IPS-18c (cell line): ENCODE data around the gene SMYD3.
"Not testable (repeated sequence)": the region's sequence is repeated elsewhere in the genome, so short reads cannot be mapped to it uniquely, and the experiment has no call there.

Source experiments
- H3K4me3 ChIP-seq: 2 replicates; pipeline ENCODE4 v1.7.0; 2013; ENCODE audit warnings: low read depth, mild to moderate bottlenecking, low read length, moderate library complexity; ENCODE audit not compliant: insufficient read depth
- H3K9me3 ChIP-seq: one replicate; pipeline ENCODE4 v1.6.1; 2013; ENCODE audit warnings: mild to moderate bottlenecking, low read length, moderate library complexity; ENCODE audit not compliant: control insufficient read depth, insufficient read depth

Gene SMYD3

DNA sequence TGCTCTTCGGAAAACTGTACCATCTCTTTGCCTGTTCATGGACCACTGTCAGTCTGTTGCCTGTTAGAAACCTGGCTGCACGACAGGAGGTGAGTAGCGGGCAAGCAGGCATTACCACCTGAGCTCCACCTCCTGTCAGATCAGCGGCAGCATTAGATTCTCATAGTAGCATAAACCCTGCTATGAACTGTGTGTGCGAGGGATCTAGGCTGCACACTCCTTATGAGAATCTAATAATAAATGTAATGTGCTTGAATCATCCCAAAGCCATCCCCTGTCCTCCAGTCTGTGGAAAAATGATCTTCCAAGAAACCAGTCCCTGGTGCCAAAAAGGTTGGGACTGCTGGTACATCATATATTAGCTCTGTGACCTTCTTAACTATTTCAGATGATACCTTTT lies 110.0 kb downstream of the SMYD3 start:
- Histone ChIP-seq H3K9me3 (no peaks in the 10 kb centered on the region), H3K4me3 (no peak overlapping the region)

DNA sequence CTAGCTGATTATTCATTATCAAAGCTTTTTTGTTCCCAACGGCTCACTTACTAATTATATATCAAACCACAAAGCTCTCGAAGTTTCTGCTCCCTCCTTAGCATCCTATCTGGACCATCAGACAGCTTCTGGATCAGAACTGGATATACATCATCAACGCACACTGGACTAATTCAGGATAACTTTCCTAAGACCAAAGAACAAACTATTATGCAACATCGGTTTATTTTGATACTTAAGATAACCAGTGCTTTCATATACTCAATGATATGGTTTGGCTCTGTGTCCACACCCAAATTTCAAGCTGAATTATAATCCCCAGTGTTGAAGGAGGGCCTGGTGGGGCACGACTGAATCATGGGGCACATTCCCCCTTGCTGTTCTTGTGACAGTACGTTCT lies 110.8 kb downstream of the SMYD3 start:
- Histone ChIP-seq H3K4me3 (no peak overlapping the region), H3K9me3 (no peaks in the 10 kb centered on the region)

DNA sequence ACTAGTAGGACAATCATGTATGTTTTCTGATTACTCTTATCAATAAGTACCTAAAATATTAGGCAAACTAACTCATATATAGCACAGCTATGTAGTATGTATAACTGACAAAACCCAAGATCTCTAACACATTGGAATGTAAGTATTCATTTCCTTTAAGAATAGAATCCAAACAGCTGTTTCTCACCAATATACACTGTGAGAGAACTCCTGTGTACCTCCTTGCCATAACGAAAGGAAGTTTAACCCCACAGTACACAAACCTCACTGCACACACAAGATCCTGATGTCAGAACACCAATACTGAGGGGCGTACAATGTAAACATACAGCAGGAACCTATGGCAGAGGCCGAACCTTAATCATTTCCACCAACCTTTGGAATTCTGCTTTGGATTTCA lies 113.0 kb downstream of the SMYD3 start:
- no peaks in the 10 kb centered on the region for H3K9me3 ChIP-seq

DNA sequence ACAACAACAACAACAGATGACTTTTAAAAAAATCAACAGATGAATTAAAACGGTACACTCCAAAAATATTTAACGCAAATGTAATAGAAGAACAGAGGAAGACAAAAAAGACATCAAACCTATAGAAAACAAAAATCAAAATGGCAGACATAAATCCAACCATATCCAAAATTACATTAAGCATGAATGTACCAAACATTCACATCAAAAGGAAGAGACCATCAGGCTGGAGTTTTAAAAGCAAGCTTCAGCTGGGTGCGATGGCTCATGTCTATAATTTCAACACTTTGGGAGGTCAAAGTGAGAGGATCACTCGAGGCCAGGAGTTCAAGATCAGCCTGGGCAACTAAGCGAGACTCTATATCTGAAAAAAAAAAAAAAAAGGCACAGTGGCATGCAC lies 116.2 kb downstream of the SMYD3 start:
- Histone ChIP-seq H3K4me3 (no peak overlapping the region), H3K9me3 (no peaks in the 10 kb centered on the region)

More for the DNA sequence above, 113.0 kb downstream of the SMYD3 start:
- no peak overlapping the region for H3K4me3 ChIP-seq

DNA sequence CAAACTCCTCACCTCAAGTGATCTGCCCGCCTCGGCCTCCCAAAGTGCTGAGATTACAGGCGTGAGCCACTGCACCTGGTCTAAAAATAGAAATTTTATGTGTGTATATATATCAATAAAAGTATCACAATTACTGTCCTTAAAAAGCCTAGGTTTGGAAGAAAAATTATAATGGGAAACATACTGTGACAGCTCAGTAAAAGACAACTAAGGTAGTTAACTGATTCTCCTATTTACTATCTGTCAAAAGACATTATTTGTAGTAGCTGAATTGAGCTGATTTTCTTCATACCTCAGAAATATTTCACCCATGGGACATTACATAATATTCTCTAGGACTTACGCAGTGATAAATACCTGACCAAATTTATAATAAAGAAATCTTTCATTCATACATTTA lies 122.5 kb downstream of the SMYD3 start:
- no peaks in the 10 kb centered on the region for H3K9me3 ChIP-seq
- no peak overlapping the region for H3K4me3 ChIP-seq

DNA sequence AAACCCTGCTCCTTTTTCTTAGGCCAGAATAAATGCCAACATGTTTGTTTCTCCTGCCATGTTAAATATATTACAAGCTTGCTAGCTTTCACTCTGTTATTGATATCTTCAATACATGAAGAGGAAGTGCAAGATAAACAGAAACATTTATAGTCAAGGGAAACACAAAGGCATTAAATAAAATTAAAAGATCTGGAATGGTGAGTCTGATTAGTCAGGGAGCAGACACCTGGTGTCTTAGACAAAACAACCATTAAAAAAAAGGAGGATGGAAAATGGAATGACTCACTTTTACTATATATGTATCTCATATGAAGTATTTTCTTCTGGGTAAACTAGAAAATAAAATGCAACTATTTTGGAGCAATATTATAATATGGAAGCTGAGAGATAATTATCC lies 123.3 kb downstream of the SMYD3 start:
- Histone ChIP-seq H3K4me3 (no peak overlapping the region), H3K9me3 (no peaks in the 10 kb centered on the region)

DNA sequence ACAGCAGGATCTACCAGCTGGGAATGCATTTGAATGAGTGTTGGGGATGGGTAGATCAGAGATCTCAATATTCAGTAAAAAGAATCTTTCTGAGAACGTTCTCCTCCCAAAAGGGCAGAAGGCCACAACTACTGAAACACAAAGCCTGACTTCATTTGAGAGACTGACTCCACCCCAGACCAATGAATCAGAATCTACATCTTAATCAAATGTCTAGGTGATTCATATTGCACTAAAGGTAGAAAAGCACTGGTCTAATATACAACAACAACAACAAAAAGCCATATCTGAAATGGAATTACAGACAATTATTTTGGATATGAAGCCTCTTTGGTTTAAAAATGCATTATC lies 123.9 kb downstream of the SMYD3 start:
- Histone ChIP-seq H3K9me3 (no peaks in the 10 kb centered on the region), H3K4me3 (no peak overlapping the region)

DNA sequence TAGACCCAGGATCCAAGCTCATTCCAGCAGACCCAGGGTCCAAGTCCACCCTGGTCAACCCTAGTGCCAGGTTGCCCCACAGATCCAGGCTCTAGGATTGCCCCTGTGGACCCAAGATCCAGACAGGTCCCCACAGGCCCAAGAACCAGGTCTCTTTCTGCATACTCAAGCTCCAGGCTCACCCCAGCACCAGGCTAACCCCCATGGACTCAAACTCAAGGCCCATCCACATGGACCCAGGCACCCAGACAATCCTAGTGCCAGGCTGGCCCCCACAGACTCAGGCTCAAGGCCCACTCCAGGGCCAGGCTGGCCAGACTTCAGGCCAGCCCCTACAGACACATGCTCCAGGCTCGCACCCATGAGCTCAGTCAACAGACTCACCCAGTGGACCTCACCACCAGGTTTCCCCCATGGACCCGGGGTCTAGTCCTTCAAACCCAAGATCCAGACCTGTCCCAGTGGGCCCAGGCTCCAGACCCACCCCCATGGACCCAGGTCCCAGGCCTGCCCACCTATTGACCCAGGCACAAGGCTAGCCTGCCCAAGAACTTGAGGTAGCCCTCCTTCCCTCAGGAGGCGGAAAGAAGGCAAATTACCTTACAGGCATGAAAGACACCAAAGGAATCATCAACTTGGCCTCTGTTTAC lies 124.4 kb downstream of the SMYD3 start:
- H3K9me3 ChIP-seq = no peaks in the 10 kb centered on the region

DNA sequence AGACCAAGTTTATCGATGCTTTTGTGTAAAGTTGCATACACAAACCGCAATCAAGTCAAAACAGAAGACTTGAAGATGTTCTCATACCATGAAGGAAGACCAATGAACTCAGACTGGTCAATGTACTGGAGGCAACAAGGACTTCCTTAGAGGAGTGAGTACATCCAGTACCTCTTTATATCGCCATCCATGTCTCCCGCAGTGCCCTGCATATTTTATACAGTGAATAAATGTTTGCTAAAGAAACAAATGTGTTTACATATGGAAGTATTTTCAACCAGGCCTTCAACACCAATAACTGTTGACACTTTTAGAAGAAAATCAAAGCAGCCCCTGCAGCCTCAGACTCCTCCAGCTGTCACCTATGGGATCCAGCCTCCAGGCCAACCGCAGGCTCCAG lies 125.6 kb downstream of the SMYD3 start:
- H3K4me3 ChIP-seq = no peak overlapping the region
- H3K9me3 ChIP-seq = no peaks in the 10 kb centered on the region

More for the DNA sequence above, 124.4 kb downstream of the SMYD3 start:
- no peak overlapping the region; the same call in 1 of the 2 replicates for H3K4me3 ChIP-seq

DNA sequence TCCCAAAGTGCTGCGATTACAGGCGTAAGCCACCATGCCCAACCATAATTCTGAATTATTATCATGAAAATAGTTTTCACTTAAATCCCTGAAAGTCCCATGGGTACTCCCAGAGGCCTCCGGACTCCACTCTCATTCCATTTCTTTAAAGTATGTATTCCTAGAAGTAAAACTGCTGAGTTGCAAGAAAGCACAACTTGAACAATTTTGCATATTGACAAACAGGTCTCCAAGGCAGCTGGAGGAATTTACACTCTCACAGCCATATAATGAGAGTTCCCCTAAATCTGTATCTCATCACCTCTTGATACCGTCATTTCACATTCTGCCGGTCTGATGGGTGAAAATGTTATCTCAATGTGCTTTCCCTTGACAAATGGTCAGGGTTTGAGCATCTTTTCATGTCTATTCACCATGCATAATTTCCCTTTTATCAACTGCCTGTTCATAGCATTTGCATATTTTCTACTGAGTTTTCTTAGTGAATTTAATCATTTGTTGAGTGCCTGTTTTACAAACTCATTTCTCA lies 129.4 kb downstream of the SMYD3 start:
- Histone ChIP-seq H3K9me3 (no peaks in the 10 kb centered on the region), H3K4me3 (no peak overlapping the region)

DNA sequence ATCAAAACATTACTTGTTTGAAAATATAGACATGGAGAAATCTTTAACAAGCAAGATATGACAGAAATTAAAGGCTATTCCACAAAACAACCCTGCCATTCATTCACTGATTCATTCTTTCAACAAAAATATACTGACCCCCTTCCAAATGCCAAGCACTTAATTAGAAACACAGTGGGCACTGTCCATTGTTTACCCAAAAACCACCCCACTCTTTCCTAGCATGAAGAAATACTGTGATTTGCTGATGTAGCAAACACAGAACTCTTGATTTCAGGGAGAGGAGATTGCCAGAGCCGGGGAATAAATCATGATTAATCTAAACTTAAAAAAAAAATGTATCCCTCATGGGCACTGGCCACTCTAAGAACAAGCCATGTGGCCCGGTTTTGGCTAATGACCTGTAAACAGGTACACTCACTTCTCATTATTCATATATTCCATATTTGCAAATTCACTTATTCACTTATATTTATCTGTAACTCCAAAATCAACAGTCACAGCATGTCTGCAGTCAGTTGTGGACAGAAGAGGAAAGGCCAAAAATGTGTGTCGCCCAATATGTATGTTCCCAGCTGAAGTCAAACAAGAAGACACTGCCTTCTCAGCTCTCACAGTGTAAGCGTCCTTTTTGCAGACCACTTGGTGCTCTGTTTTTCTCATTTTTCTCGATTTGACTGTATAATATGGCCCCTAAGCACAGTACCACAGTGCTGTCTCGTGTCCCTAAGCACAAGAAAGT lies 133.1 kb downstream of the SMYD3 start:
- Histone ChIP-seq H3K9me3 (no peaks in the 10 kb centered on the region), H3K4me3 (no peak overlapping the region)

DNA sequence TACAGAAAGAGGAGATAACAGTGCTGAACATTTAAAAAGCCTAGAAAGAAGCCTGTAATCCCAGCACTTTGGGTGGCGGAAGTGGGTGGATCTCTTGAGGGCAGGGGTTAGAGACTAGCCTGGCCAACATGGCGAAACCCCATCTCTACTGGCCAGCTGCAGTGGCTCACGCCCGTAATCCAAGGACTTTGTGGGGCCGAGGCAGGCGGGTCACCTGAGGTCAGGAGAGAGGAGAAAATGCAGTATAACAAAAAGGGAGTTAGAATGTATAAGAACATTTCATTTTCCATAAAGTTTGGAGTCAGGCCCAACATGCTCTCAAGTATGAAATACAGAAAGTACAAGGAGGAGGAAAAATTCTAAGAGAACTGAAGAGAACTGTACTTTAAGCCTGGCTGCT lies 134.5 kb downstream of the SMYD3 start:
- Histone ChIP-seq H3K9me3 (no peaks in the 10 kb centered on the region), H3K4me3 (no peak overlapping the region)

DNA sequence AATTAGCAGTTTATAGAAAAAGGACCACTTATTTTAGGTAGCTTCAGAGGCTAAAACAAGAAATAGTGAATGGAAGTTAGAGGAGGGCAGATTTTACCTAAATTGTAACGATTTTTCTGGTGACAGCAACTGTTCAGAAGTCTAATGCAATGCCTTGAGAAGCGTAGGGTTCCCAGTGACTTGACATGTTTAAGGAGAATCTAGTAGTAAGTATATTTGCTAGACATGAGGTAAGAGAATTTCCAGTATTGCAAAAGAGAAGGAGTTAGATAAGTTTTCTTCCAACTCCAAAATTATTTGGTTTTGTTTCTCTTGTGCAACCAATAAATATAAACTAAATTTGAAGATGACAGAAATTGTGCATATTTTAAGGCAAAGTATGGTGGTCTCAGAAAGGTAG lies 140.0 kb downstream of the SMYD3 start:
- Histone ChIP-seq H3K4me3 (no peak overlapping the region), H3K9me3 (no peaks in the 10 kb centered on the region)

DNA sequence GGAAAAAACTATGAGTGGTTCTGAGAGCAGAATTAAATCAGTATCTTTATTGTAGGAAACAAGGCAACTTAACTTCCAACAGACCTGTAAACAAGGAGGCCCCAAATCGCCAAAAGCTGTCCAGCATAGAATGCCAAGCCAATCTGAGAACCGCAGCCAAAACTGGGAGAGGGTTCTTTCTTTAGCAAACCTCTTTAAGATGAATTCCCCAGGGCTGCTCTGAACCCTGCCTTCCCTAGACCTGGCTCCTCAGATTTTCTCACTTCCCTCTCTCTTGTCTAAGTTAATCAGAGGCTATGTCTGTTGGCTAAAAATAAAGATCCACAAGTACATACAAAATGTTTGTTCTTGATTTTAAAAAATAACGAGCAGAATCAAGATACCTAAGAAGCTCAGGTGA lies 141.4 kb downstream of the SMYD3 start:
- no peaks in the 10 kb centered on the region for H3K9me3 ChIP-seq
- no peak overlapping the region for H3K4me3 ChIP-seq

DNA sequence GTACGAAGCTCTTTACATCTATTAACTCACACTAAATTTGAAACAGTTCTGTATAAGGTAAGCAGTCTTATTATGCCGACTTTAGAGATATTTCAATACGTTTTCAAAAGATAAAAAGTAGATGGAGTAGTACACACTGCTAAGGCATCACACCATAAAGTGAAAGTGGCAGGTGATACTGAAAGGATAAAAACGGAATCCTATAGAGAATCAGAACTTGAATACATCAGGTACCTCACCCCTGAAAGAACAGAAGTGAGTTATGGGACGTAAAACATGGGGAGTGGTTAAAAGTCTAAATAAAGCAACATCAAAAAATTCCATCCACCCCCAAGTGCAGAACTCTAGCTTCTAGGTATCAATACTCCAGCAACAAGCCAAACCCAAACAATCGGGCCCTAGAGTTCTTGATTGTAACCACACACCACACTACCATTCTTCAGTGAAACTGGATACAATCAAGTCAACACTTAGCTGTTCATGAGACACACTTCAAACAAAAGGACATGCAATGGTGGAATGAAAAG lies 142.6 kb downstream of the SMYD3 start:
- Histone ChIP-seq H3K4me3 (no peak overlapping the region), H3K9me3 (no peaks in the 10 kb centered on the region)

DNA sequence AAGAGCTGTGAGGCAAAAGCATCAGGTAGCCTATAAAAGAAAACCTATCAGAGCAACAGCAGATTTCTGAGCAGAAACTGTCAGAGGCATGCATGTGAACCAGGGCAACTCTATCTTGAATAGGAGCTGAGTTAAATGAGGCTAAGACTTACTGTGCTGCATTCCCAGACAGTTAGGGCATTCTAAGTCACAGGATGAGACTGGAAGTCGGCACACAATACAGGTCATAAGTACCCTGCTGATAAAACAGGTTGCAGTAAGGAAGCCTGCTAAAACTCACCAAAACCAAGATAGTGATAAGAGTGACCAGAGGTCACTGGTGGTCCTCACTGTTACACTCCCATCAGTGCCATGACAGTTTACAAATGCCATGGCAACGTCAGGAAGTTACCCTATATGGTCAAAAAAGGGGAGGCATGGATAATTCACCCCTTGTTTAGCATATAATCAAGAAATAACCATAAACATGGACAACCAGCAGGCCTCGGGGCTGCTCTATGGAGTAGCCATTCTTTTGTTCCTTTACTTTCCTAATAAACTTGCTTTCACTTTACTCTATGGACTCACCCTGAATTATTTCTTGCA lies 150.0 kb downstream of the SMYD3 start:
- H3K4me3 ChIP-seq, H3K9me3 ChIP-seq: not testable (repeated sequence)

DNA sequence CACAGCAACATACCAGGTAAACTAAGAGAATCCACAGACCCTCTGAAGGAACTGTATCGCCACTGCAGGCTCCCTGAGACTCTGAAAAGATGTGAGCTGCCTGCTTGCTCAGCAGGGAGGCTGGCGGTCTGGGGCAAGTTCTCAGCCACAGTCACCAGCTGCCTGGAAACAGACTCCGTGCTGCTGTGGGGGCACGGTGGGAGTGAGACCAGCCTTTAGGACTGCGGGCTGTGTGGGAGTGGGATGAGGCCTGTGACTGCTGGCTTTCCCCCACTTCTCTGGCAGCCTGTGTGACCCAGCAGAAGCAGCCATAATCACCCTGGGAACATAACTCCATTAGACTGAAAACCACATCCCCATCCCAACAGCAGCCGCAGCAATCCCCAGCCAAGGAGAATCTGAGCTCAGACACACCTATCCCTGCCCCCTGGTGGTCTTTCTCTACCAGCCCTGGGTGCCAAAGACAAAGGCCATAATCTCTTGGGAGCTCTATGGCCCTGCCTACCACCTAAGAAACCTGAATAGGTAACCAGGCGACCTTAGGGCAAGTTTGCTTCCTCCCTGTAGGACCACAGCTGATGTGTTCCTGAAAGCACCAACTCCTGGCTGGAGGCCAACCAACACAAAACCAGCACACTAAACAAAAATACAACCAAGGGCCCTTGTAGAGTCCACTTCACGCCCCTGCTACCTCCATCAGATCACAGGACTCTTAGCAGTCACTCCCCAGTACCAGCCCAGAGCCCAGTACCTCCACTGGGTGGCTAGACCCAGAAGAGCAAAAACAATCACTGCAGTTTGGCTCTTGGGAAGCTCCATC lies 151.5 kb downstream of the SMYD3 start:
- Histone ChIP-seq H3K4me3 (no peak overlapping the region), H3K9me3 (no peaks in the 10 kb centered on the region)
